ENCODE results near the gene NOTO.
A peak's percentile ranks its signal among the peaks of the same experiment; 100 is the strongest.

The NOTO gene

DNA sequence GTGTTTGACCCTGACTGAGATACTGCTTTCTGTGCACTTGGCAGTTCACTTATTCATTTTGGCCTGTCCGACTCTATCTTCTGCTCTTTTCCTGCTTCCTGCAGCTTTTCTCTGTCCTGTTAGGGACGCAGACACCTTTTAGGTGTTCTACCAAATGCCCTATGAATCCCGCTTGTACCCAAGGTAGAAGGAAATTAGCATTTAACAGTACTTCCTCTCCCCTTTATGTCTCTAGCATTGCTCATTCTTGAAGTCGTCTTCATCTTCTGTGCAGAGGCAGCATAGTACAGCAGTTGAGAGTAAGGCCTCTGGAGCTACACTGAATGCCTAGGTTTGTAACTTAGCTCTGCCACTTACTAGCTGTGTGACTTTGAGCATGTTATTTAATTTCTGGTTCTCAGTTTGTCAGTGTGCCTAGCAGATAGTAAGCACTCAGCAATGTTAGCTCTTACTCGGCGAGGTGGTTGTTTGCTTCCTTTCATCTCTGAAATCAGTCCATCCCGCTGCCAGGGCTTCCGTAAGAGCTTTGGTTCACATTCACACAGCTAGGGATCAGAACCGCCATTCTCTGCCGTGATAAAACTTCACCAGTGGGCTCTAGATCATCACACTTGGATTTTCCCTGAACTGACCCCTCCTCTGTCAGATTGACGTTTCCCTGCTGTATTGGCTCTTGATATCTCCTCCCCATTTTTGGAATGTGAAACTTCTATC is 33.1 kb downstream of the NOTO start:
- no peak for DNase-seq

- DNase-seq: no peak
These were observed 34.8 kb downstream of the NOTO start for GRCh38 chr2:73237168-73237567.

- DNase-seq: no peak
These were observed 35.8 kb downstream of the NOTO start for GRCh38 chr2:73238149-73238548.

DNA sequence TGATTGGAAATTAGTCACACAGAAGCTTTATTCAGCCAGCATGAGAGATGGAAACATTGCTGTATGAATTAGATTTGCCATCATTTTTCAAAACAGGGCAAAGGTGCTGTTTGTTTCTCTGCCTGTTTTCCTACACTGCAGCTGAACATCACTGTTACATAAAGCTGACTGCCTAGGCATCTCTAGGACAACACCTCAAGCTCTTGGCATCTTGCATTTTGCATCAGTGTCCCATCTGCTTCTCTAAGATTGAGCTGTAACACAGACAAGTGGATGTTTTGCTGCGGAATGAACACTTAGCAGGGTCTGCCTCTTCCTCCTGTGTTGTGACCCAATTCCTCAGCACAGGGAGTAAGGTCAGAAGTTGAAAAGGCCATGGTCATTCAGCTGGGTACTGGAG is 36.6 kb downstream of the NOTO start:
- DNase-seq: no peak

DNA sequence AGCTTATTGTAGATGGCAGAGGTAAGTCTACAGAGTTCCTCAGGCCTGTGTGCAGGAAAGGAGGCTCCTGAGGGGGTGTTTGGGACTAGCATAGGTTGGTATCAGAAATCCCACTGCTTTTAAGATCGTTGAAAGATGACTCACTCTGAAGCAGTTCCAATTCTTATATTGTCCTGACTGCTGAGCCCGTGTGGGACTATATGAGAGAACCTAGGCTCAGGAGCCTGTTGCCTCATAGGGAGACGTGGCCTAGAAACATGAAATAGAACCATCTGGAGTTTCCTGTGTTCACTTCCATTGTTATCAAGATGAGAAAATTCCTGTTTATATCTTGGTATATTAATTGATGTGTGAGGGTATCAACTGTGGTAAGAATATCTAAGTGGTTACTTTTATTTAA is 37.4 kb downstream of the NOTO start:
- DNase-seq: no peak

GRCh38 chr2:73243884-73244570 is 41.7 kb downstream of the NOTO start:
- DNase-seq: no peak

GRCh38 chr2:73244580-73244979 is 42.2 kb downstream of the NOTO start:
- no peak for DNase-seq

GRCh38 chr2:73246850-73247249 is 44.5 kb downstream of the NOTO start:
- DNase-seq: no peak

- DNase-seq: no peak
These were observed 47.3 kb downstream of the NOTO start for GRCh38 chr2:73249636-73250035.

GRCh38 chr2:73250872-73251846 is 48.8 kb downstream of the NOTO start:
- DNase-seq: no peak

- no peak for DNase-seq
These were observed 50.1 kb downstream of the NOTO start for GRCh38 chr2:73252238-73253027.

GRCh38 chr2:73253400-73253799 is 51.0 kb downstream of the NOTO start:
- no peak for DNase-seq

GRCh38 chr2:73253901-73254300 is 51.5 kb downstream of the NOTO start:
- no peak for DNase-seq

GRCh38 chr2:73254343-73255006 is 52.1 kb downstream of the NOTO start:
- no peak for DNase-seq

DNA sequence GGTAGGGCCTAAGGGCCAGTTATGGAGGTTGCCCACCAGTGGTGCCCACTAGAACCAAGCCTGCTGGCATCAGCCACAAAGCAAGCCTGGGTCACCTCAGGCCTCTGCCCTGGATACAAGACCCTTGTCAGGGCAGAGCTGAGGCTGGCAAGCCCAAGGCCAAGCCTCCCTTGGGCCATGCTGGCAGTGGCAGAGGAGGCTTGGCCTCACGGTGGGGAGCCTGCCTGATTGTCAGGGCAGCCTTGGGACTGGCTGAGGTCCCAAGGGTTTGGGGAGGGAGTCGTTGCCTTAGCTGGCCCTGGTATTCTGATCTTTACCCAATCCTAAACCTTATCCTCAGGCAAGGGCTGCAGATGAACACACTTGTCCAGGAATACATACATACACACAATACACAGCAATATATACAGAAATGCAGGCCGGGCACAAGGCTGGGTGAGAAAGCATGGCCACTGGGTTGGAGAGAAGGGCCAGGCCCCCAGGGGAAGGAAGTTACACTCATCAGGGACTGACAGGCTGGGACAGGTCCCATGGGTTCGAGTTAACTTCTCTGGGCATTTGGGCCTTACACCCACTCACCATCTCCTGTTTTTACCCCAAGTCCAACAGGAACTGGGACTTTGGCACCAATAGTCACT is 52.8 kb downstream of the NOTO start:
- peak; percentile 18 for DNase-seq

GRCh38 chr2:73255907-73256617 is 53.7 kb downstream of the NOTO start:
- no peak for DNase-seq

DNA sequence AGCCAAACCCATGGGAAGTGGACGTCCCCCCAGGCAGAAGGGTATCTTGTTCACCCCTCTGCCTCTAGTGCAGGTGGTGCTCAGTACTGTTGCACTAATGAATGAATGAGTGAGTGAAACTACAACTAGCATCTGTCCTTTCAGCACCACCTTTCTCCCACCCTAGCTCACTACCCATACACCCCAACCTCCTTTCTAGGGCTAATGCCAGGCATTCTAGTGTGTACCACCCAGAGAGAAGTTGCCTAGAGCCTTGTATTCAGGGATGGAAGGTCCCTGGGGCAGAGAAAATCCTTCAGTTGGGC is 54.2 kb downstream of the NOTO start:
- DNase-seq: no peak

- DNase-seq: no peak
These were observed 54.6 kb downstream of the NOTO start for GRCh38 chr2:73257021-73257420.

DNA sequence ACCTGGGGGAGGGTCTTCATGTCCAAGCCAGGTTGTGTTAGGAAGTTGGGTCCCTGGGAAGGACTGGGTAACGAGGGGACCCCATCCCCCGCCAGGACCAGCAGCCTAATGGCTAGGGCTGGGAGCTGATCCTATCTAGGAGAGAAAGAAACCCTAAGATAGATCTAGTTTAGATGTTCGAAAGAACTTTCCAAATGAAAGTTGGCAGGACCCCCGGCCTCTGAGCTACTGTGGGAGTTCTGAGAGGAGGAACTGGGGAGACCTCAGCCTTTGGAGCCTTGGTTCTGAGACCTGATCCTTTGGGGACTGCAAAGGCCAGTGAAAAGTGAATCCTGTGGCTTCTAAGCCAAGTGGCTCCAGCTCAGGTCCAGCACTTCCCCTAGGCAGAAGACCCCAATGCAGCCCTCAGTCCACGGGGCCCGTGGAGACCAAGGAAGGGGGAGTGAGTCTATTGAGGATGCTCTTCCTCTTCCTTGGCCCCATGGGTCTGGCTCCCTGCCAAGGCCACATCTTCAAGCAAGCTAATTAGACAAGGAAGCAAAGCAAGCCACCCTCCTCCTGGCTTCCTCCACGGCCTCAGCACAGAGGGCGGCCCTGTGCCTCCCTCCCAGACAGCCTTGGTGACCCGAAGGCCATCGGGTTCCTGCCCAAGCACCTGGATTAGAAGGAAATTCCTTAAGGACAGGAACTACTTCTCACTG is 55.2 kb downstream of the NOTO start:
- DNase-seq: peak; percentile 22

- no peak for DNase-seq
These were observed 56.0 kb downstream of the NOTO start for GRCh38 chr2:73258186-73258912.
